Neuronal stem cell (in vitro differentiated cells): Measurements from ENCODE around the gene ZCCHC24.

Source experiments
- DNase-seq: peaks from one replicate; pipeline ENCODE4 v3.0.0-alpha.2; 2013; ENCODE audit warnings: low spot score
- H2AFZ ChIP-seq: one replicate; pipeline ENCODE4 v1.6.1; 2013; ENCODE audit warnings: mild to moderate bottlenecking, low read length, inconsistent platforms
- H2AK5ac ChIP-seq: 2 replicates; pipeline ENCODE4 v1.6.1; 2013; ENCODE audit warnings: low read depth, mild to moderate bottlenecking, inconsistent platforms, low read length, moderate library complexity, mixed read lengths
- H2BK120ac ChIP-seq: 2 replicates; pipeline ENCODE4 v1.6.1; 2013; ENCODE audit warnings: low read depth, mild to moderate bottlenecking, inconsistent platforms, low read length, moderate library complexity, mixed read lengths
- H2BK12ac ChIP-seq: one replicate; pipeline ENCODE4 v1.6.1; 2013; ENCODE audit warnings: low read length, inconsistent platforms
- H2BK15ac ChIP-seq: 2 replicates; pipeline ENCODE4 v1.6.1; 2013; ENCODE audit warnings: mild to moderate bottlenecking, low read length, inconsistent platforms, mixed read lengths
- H2BK5ac ChIP-seq: one replicate; pipeline ENCODE4 v1.6.1; 2013; ENCODE audit warnings: inconsistent platforms, mild to moderate bottlenecking, low read length, moderate library complexity
- H3K14ac ChIP-seq: one replicate; pipeline ENCODE4 v1.6.1; 2013; ENCODE audit warnings: low read length, inconsistent platforms
- H3K18ac ChIP-seq: 2 replicates; pipeline ENCODE4 v1.6.1; 2013; ENCODE audit warnings: low read length, inconsistent platforms
- H3K23ac ChIP-seq: 2 replicates; pipeline ENCODE4 v1.6.1; 2013; ENCODE audit warnings: low read depth, mild to moderate bottlenecking, mixed read lengths, low read length, inconsistent platforms; ENCODE audit not compliant: poor library complexity
- H3K27ac ChIP-seq: replicated peaks from 3 replicates; pipeline ENCODE4 v1.5.1; 2013; ENCODE audit warnings: low read length, inconsistent platforms
- H3K27me3 ChIP-seq, 3 experiments: 2 replicates each; pipeline ENCODE4 v1.6.1; 2013; ENCODE audit warnings: low read length in 3 of 3, mild to moderate bottlenecking in 2 of 3, inconsistent platforms in 1 of 3, low read depth in 1 of 3, mixed read lengths in 1 of 3, moderate library complexity in 1 of 3; ENCODE audit not compliant: control insufficient read depth in 3 of 3, insufficient read depth in 3 of 3
- H3K36me3 ChIP-seq, 2 donors: replicated peaks in 1 of 2; 2 replicates each; pipeline ENCODE4 v1.6.1; 2013; ENCODE audit warnings: low read length in 2 of 2; ENCODE audit not compliant: control insufficient read depth in 2 of 2, insufficient read depth in 2 of 2
- H3K4ac ChIP-seq: 2 replicates; pipeline ENCODE4 v1.6.1; 2013; ENCODE audit warnings: inconsistent platforms, mild to moderate bottlenecking, low read length, moderate library complexity
- H3K4me1 ChIP-seq, 2 donors: 1 replicate in 1 of 2; 2 replicates in 1 of 2; pipeline ENCODE4 v1.6.1; 2013; ENCODE audit warnings: low read length in 2 of 2, low read depth in 1 of 2; ENCODE audit not compliant: control insufficient read depth in 2 of 2, insufficient read depth in 1 of 2
- H3K4me2 ChIP-seq: one replicate; pipeline ENCODE4 v1.6.1; 2013; ENCODE audit warnings: mild to moderate bottlenecking, low read length, inconsistent platforms; ENCODE audit not compliant: insufficient read depth, poor library complexity, severe bottlenecking
- H3K4me3 ChIP-seq, 2 donors: 2 replicates each; pipeline ENCODE4 v1.5.1; 2013; ENCODE audit warnings: low read length in 2 of 2, mild to moderate bottlenecking in 2 of 2, inconsistent platforms in 1 of 2, moderate library complexity in 1 of 2
- H3K79me1 ChIP-seq: one replicate; pipeline ENCODE4 v1.6.1; 2013; ENCODE audit warnings: low read depth, mild to moderate bottlenecking, inconsistent platforms, low read length, moderate library complexity
- H3K9ac ChIP-seq: one replicate; pipeline ENCODE4 v1.6.1; 2013; ENCODE audit warnings: mild to moderate bottlenecking, low read depth, low read length, inconsistent platforms; ENCODE audit not compliant: poor library complexity
- H3K9me3 ChIP-seq, 2 donors: replicated peaks in 1 of 2; 2 replicates each; pipeline versions ENCODE3 to v1.6.1; 2013; ENCODE audit warnings: low read length in 2 of 2, mild to moderate bottlenecking in 2 of 2, inconsistent platforms in 1 of 2, low read depth in 1 of 2, mixed read lengths in 1 of 2, moderate library complexity in 1 of 2; ENCODE audit not compliant: control insufficient read depth in 2 of 2, insufficient read depth in 1 of 2
- H4K8ac ChIP-seq: one replicate; pipeline ENCODE4 v1.6.1; 2013; ENCODE audit warnings: low read depth, mild to moderate bottlenecking, inconsistent platforms, low read length, moderate library complexity
- H4K91ac ChIP-seq: one replicate; pipeline ENCODE4 v1.6.1; 2013; ENCODE audit warnings: low read length, low read depth, mild to moderate bottlenecking, inconsistent platforms; ENCODE audit not compliant: poor library complexity
- WGBS, 2 donors: extraction: QIAGEN DNeasy Blood & Tissue Kit; methylation state at CpG; one replicate each; pipeline ENCODE4 v1.1.7; 2013; ENCODE audit warnings: missing lambda C conversion rate in 2 of 2, mixed read lengths in 1 of 2; ENCODE audit not compliant: insufficient read length in 2 of 2, insufficient replicate concordance in 1 of 2; ENCODE audit errors: extremely low coverage in 2 of 2; 5-methylcytosine and 5-hydroxymethylcytosine counted together

Gene ZCCHC24

GRCh38 chr10:79418886-79419595 is 26.4 kb downstream of the ZCCHC24 start:
- H3K4me1 ChIP-seq = peaks cover 4 to 9% of the 10 kb centered on the region in 2 donors
- H3K27ac ChIP-seq = no peak overlapping the region
- H3K79me1 ChIP-seq = no peaks in the 10 kb centered on the region
- H4K8ac ChIP-seq = no peak overlapping the region
- no peak overlapping the region for H2BK12ac ChIP-seq
- no peak overlapping the region for H2AK5ac ChIP-seq
- peak overlapping the region; percentile 16 for H2BK5ac ChIP-seq
- H3K18ac ChIP-seq = no peak overlapping the region
- WGBS, 2 donors = no CpG with 5 or more reads among the region's 13 CpGs
- H2AFZ ChIP-seq = no peak overlapping the region
- no peaks in the 10 kb centered on the region for H3K27me3 ChIP-seq
- no peak overlapping the region for H3K4ac ChIP-seq
- H2BK120ac ChIP-seq = no peak overlapping the region
- H2BK15ac ChIP-seq = no peak overlapping the region
- H3K14ac ChIP-seq = no peak overlapping the region
- H3K9ac ChIP-seq = no peak overlapping the region
- no peak for DNase-seq
- no peaks in the 10 kb centered on the region for H3K9me3 ChIP-seq
- no peak overlapping the region for H3K4me2 ChIP-seq
- no peak overlapping the region for H3K23ac ChIP-seq
- no peak overlapping the region for H3K4me3 ChIP-seq
- H3K36me3 ChIP-seq = no peaks in the 10 kb centered on the region
- H4K91ac ChIP-seq = no peak overlapping the region

DNA sequence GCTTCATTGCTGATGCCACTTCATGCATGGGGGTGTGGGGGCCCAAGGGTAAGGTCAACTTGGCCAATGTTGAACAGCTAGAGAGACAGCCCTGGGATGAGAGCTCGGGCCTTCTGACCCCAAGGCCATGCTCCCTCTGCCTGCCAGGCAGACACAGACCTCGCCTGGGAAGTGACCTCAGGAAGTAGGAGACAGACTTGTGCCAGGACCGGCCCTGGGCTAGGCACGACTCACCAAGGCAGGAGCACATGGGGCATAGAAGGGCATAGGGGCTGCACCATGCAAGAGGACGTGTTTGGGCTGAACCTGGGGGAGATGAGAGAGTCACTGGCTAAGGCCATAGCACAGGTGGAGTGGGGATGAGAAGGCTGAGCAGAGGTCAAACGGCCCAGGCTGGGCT is 27.1 kb downstream of the ZCCHC24 start:
- no peak for DNase-seq
- no peak overlapping the region for H3K4me2 ChIP-seq
- H2BK12ac ChIP-seq = no peak overlapping the region
- H3K36me3 ChIP-seq = no peaks in the 10 kb centered on the region
- H3K4me3 ChIP-seq = no peak overlapping the region
- peak overlapping the region; percentile 33 for H3K18ac ChIP-seq
- no peak overlapping the region for H3K23ac ChIP-seq
- no peak overlapping the region for H2AK5ac ChIP-seq
- peaks cover 4 to 9% of the 10 kb centered on the region in 2 donors for H3K4me1 ChIP-seq
- WGBS, 2 donors = no CpG with 5 or more reads among the region's 6 CpGs
- no peak overlapping the region for H3K27ac ChIP-seq
- no peak overlapping the region for H3K4ac ChIP-seq
- H2BK5ac ChIP-seq = peak overlapping the region; percentile 16
- no peak overlapping the region for H4K91ac ChIP-seq
- H3K9me3 ChIP-seq = no peaks in the 10 kb centered on the region
- H2BK15ac ChIP-seq = no peak overlapping the region
- no peak overlapping the region for H4K8ac ChIP-seq
- no peak overlapping the region for H2BK120ac ChIP-seq
- H3K79me1 ChIP-seq = no peaks in the 10 kb centered on the region
- H3K14ac ChIP-seq = peak overlapping the region; percentile 5
- no peak overlapping the region for H3K9ac ChIP-seq
- H2AFZ ChIP-seq = no peak overlapping the region
- H3K27me3 ChIP-seq = no peaks in the 10 kb centered on the region

GRCh38 chr10:79417731-79418130 is 27.7 kb downstream of the ZCCHC24 start:
- no peak overlapping the region for H4K91ac ChIP-seq
- H2AK5ac ChIP-seq = no peak overlapping the region
- WGBS, 2 donors = no CpG with 5 or more reads among the region's 4 CpGs
- no peak for DNase-seq
- no peak overlapping the region for H3K4me2 ChIP-seq
- no peak overlapping the region for H2AFZ ChIP-seq
- H2BK5ac ChIP-seq = peak overlapping the region; percentile 16
- no peaks in the 10 kb centered on the region for H3K27me3 ChIP-seq
- H2BK12ac ChIP-seq = no peak overlapping the region
- H2BK120ac ChIP-seq = no peak overlapping the region
- no peaks in the 10 kb centered on the region for H3K9me3 ChIP-seq
- H3K23ac ChIP-seq = peak overlapping the region; percentile 6
- no peak overlapping the region for H3K18ac ChIP-seq
- H3K79me1 ChIP-seq = no peaks in the 10 kb centered on the region
- H4K8ac ChIP-seq = no peak overlapping the region
- H3K14ac ChIP-seq = peak overlapping the region; percentile 5
- H3K36me3 ChIP-seq = no peaks in the 10 kb centered on the region
- no peak overlapping the region for H3K27ac ChIP-seq
- H3K4ac ChIP-seq = no peak overlapping the region
- no peak overlapping the region for H3K4me3 ChIP-seq
- peak overlapping the region; percentile 2 for H2BK15ac ChIP-seq
- H3K4me1 ChIP-seq = peaks cover 4 to 9% of the 10 kb centered on the region in 2 donors
- H3K9ac ChIP-seq = no peak overlapping the region

- WGBS, 2 donors = no CpG with 5 or more reads among the region's 2 CpGs
- no peaks in the 10 kb centered on the region for H3K79me1 ChIP-seq
- no peaks in the 10 kb centered on the region for H3K36me3 ChIP-seq
- no peaks in the 10 kb centered on the region for H3K9me3 ChIP-seq
- H3K27ac ChIP-seq = no peak overlapping the region
- no peak overlapping the region for H2BK120ac ChIP-seq
- DNase-seq = no peak
- H2BK12ac ChIP-seq = no peak overlapping the region
- H2BK5ac ChIP-seq = no peak overlapping the region
- no peak overlapping the region for H4K91ac ChIP-seq
- no peak overlapping the region for H2AFZ ChIP-seq
- no peak overlapping the region for H3K9ac ChIP-seq
- H3K4me3 ChIP-seq = no peak overlapping the region
- H3K18ac ChIP-seq = peak overlapping the region; percentile 48
- no peak overlapping the region for H3K4me2 ChIP-seq
- no peak overlapping the region for H3K14ac ChIP-seq
- H4K8ac ChIP-seq = no peak overlapping the region
- peak overlapping the region; percentile 2 for H2BK15ac ChIP-seq
- H3K4ac ChIP-seq = no peak overlapping the region
- no peak overlapping the region for H2AK5ac ChIP-seq
- peaks cover 3 to 6% of the 10 kb centered on the region in 2 donors for H3K4me1 ChIP-seq
- H3K23ac ChIP-seq = no peak overlapping the region
- H3K27me3 ChIP-seq = no peaks in the 10 kb centered on the region
Observed at GRCh38 chr10:79417266-79417665, 28.2 kb downstream of the ZCCHC24 start.
